HG03565 (cell line): ENCODE measurements around the gene SLC39A9.
"Not testable (repeated sequence)": the region's sequence is repeated elsewhere in the genome, so short reads cannot be mapped to it uniquely, and the experiment has no call there.

Experiments used
- ATAC-seq: cut with Tn5 transposase; IDR thresholded peaks from one replicate; pipeline ENCODE4 v1.9.1; 2021; ENCODE audit warnings: mild to moderate bottlenecking, moderate library complexity; ENCODE audit not compliant: unreplicated experiment

Gene SLC39A9

DNA sequence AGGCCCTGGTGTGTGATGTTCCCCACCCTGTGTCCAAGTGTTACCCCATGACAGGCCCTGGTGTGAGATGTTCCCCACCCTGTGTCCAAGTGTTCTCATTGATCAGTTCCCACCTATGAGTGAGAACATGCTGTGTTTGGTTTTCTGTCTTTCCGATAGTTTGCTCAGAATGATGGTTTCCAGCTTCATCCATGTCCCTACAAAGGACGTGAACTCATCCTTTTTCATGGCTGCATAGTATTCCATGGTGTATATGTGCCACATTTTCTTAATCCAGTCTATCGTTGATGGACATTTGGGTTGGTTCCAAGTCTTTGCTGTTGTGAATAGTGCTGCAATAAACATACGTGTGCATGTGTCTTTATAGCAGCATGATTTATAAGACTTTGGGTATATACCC, 17.6 kb downstream of the SLC39A9 start:
- ATAC-seq = not testable (repeated sequence)

DNA sequence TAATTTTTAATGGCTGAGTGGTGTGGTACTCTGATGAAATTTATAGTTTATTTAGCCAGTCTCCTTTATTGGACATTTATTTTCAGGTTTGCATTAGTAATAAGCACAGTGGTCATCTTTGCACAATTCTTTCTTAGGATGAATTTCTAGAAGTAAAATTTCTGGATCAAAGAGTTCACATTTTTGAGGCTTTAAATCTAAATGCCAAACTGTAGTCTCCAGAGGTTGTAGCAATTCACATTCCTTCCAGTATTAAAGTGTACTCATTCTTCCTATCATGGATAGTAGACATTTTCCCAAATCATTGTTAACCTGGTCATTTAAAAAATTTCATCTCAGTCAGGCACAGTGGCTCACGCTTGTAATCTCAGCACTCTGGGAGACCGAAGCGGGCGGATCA, 24.8 kb downstream of the SLC39A9 start:
- no peak for ATAC-seq

DNA sequence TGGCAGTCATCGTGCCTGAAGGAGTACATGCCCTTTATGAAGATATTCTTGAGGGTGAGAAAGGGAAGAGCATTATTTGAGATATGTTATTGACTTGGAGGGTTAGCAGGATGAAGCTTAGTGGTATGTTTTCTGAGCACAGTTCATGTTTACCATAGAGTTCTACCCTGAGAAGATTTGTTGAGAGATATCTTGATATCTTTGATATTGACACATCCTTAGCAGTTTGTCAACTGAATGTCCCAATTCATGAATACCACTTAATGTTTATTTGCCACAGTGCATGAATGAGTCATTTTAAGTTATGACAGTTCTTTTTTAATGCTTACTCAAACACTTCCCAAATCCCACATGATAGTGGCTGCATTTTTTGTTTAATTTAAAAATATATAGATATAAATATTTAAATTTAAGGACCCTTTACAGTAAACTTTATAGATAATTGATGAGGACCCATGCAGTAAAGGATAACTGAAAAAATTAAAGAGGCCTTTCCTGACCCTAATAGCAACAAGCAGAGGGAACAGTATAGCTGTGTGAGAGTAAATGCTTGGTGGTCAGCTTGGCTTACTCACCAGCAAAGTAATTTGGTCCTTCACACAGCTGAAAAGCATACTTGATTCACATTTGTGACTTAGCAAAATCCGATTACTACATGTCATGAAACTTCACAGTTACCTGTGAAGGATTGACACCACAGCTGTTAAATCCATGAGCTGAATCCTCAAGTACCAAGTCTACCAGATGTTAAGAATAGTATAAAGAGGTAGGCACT, 25.8 kb downstream of the SLC39A9 start:
- ATAC-seq = no peak

DNA sequence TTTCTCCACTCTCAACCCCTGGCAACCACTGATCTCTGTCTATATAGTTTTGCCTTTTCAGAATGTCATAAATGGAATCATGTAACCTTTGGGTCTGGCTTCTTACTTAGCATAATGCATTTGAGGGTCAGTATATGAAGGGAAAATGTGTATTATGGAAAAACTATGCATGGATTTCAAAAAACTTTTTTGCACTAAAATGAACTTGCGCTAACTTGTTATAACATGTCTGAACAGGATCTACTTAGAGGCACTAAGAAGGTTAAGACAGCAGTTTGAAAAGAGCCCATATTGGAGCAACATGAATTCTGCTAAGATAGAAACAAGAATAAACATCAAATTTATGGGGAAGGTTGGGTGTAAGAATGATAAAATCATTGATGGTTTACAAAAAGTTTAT, 29.1 kb downstream of the SLC39A9 start:
- ATAC-seq = no peak

DNA sequence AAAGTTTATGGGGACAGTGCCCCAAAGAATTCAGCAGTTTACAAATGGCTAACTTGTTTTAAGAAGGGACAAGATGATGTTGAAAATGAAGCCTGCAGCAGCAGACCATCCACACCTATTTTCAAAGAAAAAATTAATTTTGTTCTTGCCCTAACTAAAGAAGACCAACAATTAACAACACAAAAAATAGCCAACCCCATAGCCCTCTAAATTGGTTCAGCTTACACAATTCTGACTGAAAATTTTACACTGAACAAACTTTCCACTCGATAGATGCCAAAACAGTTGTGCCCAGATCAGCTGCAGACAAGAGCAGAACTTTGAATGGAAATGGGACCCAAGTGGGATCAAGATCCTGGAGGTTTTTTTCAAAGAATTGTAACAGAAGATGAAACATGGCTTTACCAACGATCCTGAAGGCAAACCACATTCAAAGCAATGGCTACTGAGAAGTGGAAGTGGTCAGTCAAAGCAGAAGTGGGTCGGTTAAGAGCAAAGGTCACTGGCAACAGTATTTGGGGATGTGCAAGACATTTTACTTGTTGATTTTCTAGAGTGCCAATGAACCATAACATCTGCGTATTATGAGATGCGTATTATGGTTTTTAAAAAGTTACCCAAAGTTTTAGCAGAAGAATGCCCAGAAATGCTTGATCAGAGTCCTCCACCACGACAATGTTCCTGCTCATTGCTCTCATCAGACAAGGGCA, 30.0 kb downstream of the SLC39A9 start:
- ATAC-seq = no peak

DNA sequence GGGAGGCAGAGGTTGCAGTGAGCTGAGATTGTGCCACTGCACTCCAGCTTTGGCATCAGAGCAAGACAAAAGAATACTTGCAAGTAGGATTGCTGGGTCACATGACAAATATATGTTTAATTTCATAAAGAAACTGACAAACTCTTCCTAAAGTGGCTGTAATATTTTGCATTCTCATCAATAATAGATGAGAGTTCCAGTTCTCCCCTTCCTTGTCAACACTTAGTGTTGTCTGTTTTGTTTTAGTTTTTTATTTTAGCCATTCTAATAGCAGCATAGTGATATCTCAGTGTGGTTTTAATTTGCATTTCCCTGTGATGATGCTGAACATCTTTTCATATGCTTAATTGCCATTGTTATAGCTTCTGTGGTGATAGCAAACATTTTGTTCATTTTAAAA, 31.2 kb downstream of the SLC39A9 start:
- no peak for ATAC-seq

DNA sequence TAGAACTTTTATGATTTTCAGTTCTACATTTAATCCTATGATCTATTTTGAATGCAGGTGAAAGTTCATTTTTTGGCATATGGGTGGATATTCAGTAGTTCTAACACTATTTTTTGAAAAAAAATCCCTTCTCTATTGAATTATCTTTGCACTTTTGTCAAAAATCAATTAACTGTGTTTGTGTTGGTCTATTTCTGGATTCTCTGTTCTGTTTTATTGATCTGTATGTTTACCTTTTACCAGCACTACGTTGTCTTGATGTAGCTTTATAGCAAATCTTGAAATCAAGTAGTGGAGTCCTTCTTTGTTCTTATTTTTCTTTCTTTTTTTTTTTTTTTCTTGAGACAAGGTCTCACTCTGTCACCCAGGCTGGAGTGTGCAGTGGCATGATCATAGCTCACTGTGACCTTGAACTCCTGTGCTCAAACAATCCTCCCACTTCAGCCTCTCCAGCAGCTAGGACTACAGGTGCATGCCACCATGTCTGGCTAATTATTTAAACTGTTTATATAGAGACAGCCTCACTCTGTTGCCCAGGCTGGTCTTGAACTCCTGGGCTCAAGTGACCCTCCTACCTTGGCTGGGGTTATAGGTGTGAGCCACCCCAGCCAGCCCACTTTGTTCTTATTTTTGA, 31.9 kb downstream of the SLC39A9 start:
- ATAC-seq = no peak

DNA sequence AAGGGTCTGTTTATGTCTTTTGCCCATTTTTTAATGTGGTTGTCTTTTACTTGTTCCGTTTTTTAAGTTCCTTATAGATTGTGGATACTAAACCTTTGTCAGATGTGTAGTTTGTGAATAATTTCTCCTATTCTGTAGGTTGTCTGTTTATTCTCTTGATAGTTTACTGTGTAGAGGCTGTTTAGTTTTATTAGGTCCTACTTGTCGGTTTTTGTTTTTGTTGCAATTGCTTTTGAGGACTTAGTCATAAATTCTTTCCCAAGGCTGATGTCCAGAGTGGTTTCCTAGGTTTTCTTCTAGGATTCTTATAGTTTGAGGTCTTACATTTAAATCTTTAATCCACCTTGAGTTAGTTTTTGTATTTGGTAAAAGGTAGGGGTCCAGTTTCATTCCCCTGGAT, 33.9 kb downstream of the SLC39A9 start:
- no peak for ATAC-seq

DNA sequence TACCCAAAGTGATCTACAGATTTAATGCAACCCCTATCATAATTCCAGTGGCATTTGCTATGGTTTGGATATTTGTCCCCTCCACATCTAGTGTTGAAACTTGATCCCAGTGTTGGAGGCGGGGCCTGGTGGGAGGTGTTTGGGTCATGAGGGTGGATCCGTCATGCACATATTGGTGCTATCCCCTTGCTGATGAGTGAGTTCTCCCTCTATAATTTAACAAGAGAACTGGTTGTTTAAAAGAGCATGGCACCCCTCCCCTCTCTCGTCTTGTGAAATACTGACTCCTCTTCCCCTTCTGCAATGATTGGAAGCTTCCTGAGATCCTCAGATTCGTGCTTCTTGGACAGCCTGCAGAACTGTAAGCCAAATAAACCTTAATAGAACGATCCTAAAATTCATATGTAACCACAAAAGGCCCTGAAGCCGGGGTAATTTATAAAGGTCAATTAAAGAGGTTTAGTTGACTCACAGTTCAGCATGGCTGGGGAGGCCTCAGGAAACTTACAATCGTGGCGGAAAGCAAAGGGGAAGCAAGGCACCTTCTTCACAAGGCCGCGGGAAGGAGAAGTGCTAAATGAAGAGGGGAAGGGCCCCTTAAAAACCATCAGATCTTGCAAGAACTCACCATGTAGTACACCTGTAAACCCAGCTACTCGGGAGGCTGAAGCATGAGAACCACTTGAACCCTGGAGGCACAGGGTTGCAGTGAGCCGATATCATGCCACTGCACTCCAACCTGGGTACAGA, 41.2 kb downstream of the SLC39A9 start:
- no peak for ATAC-seq

DNA sequence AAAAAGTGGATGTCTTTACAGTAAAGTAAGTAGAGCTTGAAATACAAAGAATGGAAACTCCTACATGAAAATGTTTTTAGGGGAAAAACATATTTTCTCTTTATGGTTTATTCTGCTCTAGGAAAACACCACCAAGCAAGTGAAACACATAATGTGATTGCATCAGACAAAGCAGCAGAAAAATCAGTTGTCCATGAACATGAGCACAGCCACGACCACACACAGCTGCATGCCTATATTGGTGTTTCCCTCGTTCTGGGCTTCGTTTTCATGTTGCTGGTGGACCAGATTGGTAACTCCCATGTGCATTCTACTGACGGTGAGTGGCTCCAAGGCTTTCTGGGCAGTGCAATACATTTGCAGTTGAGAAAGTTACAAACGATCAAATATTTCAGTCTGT, 43.5 kb downstream of the SLC39A9 start:
- peak; percentile 65 for ATAC-seq

DNA sequence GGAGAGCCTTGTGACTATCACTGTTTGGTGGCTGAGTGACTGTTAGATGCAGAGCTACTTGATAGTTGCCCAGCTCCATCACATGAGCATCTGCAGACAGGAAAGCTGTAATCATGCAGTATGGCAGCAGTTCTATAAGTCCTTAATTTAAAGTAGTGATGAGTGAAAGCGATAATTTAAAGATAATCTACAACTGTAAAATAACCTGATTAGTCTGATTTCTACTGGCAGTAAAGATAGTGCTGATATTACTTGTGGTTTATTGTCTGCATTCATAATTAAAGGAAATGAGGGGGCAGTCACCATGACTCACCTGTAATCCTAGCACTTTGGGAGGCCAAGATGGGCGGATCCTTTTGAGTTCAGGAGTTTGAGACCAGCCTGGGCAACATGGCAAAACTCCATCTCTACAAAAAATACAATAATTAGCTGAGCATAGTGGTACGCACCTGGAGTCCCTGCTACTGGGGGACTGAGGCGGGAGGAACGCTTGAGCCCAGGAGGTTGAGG, 44.9 kb downstream of the SLC39A9 start:
- ATAC-seq = no peak

DNA sequence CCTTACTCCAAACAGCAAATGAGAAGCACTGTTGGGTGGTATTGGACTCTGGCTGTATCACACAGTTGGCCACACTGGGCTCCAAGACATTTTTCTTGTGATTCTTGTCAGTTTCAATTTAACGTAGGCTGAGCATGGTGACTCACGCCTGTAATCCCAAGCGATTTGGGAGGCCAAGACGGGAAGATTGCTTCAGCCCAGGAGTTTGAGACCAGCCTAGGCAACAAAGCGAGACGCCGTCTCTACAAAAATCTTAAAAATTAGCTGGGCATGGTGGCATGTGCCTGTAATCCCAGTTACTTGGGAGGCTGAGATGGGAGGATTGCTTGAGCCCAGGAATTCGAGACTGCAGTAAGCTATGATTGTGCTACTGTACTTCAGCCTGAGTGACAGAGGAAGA, 50.7 kb downstream of the SLC39A9 start:
- no peak for ATAC-seq

DNA sequence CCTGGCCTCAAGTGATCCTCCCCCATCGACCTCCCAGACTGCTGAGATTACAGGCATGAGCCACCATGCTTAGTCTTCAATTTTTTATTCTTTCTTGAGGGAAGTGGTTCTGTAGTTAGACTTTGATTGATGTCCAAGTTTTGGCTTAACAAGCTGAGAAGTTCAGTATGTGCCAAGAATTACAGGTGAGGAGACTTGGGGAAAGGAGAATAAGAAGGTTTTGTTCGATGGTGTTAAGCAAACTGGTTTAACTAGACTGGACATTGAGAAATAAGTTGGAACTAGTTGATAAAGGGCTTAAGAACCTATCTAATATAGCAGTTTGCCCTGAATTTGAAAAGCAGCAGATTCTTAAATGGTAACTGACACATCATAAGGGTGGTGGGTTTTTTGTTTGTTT, 53.4 kb downstream of the SLC39A9 start:
- ATAC-seq = no peak

DNA sequence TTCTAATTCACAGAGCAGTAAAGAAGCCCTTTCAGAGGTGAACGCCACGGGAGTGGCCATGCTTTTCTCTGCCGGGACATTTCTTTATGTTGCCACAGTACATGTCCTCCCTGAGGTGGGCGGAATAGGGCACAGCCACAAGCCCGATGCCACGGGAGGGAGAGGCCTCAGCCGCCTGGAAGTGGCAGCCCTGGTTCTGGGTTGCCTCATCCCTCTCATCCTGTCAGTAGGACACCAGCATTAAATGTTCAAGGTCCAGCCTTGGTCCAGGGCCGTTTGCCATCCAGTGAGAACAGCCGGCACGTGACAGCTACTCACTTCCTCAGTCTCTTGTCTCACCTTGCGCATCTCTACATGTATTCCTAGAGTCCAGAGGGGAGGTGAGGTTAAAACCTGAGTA, 59.9 kb downstream of the SLC39A9 start:
- no peak for ATAC-seq

DNA sequence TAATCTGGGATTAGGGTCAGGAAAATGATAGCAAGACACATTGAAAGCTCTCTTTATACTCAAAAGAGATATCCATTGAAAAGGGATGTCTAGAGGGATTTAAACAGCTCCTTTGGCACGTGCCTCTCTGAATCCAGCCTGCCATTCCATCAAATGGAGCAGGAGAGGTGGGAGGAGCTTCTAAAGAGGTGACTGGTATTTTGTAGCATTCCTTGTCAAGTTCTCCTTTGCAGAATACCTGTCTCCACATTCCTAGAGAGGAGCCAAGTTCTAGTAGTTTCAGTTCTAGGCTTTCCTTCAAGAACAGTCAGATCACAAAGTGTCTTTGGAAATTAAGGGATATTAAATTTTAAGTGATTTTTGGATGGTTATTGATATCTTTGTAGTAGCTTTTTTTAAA, 60.6 kb downstream of the SLC39A9 start:
- ATAC-seq = no peak

DNA sequence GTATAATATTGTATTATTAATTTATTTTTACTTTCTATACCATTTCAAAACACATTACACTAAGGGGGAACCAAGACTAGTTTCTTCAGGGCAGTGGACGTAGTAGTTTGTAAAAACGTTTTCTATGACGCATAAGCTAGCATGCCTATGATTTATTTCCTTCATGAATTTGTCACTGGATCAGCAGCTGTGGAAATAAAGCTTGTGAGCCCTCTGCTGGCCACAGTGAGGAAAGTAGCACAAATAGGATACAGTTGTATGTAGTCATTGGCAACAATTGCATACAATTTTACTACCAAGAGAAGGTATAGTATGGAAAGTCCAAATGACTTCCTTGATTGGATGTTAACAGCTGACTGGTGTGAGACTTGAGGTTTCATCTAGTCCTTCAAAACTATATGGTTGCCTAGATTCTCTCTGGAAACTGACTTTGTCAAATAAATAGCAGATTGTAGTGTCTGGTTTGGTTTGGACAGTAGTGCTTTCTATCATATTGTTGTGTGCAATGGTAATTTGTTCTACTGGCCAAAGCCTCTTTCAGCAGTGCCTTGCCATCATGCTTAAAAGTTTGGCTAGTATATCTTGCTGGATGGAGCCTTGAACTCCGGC, 61.7 kb downstream of the SLC39A9 start:
- ATAC-seq = no peak

DNA sequence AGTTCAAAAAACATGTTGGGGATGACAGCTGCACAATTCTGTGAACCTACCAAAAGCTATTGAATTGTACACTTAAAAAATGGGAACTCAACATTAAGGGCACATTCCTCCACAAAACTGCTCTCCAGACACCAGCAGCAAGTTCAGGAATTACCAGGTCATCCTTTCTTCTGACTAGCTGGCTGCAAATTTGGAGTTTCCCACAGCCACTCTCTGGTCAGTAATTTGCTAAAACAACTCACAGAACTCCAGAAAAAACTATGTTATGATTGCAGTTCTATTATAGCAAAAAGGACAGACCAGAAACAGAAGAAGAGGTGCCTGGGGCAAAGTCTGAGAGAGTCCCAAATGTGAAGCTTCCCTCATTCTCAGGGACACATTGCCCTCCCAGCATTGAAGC, 65.9 kb downstream of the SLC39A9 start:
- ATAC-seq = no peak

DNA sequence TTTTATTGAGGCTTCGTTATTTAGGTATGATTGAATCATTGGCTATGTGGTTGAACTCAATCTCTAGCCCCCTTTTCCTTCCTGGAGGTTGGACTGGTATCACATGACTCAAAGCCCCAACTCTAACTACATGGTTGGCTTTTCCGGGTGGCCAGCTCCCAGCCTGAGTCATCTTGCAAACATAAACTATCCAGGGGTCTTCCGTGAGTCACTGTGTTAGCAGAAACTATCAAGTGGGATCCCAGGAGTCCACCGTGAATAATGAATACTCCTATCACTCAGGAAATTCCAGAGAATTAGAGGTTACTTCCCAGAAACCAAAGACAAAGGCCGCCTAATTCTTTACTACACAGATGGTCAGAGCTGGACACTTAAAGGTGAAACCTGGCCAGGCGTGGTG, 66.3 kb downstream of the SLC39A9 start:
- no peak for ATAC-seq

DNA sequence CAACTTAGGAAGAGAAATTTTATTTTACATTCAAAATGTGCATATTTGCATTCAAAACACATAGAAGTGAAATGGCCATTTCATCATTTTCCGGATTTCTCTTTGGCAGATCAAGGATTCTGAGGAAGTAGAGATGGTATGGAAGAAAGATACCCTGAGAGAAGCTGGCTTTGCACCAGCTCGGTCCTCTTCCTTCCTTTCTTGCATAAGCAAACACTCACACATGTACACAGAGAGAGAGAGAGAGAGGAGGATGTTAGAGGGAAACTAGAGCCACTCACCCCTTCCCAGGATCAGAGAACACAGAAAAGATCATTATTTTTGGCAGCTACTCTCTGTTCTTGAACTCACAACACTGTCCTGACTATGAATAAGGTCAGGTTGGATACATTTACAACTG, 70.5 kb downstream of the SLC39A9 start:
- ATAC-seq = no peak

DNA sequence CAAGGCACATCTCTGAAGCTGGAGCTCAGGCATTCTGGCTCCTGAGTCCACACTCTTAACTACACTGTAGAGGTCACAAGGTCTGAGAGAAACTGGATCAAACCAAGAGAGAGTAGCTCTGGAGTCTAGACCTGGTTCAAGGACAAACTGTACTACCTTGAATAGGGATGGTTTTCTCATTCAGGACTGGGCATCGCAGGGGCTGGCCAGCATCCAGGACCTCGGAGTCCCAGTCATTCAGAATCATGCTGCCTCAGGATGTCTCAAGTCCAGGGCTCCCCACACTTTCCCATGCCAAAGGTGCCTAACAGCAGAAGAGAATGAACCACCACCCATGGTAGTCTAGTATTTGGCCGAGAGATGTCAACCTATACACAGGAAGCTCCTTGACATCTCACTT, 72.9 kb downstream of the SLC39A9 start:
- ATAC-seq = no peak

DNA sequence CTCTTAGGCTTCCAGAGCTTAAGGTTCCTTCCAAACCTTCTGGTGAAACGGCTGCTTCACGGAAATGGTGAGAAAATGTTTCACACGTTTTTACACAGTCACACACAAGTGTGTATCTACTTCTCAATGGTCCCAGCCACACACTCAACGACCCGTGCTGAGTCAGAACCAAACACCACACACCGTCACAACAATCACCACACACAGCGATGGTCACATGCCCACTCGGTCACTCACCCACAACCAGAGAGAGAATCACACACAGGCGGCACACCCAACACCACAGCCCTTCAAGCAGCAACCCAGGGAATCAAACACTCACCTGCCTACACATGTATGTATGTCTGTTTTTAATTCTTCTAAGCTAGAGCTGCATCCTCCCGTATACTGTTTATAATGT, 73.4 kb downstream of the SLC39A9 start:
- ATAC-seq = no peak
